ENCODE results near the gene NRG2. TPM values are rescaled to one million over a fixed set of nuclear protein-coding genes. Genes with fewer than 3 reads are reported as not detected.

NRG2 gene
- total and polyA plus RNA-seq, 2 of the 8 experiments (the other 6 are each of a cell fraction or from before 2014, with no cell fraction given): 0.27 to 0.54 TPM

- Histone ChIP-seq H3K4me1 (replicated peaks in 1 of 4; ENCODE audit: control insufficient read depth in 3 of 4, insufficient read depth in 4 of 4, low read length in 3 of 4) (no peaks in the 10 kb centered on the region), H3K9ac (replicated peaks in 1 of 4; ENCODE audit: extremely low read depth in 1 of 4, low read depth in 3 of 4, low read length in 3 of 4) (no peak overlapping the region), H4K91ac (replicated peaks; ENCODE audit: insufficient read length, low read length) (no peak overlapping the region), H3K56ac (replicated peaks; ENCODE audit: insufficient read length, low read depth, low read length) (no peak overlapping the region), H2BK15ac (ENCODE audit: low read length) (no peak overlapping the region), H2BK12ac (ENCODE audit: low read depth, low read length) (no peak overlapping the region), H4K20me1 (replicated peaks in 1 of 2; ENCODE audit: control insufficient read depth in 1 of 2, insufficient read depth in 2 of 2, low read length in 2 of 2) (peaks cover 0 to 2% of the 10 kb centered on the region in 2 experiments), H4K8ac (ENCODE audit: extremely low read depth, insufficient read depth, low read length) (no peak overlapping the region), H3K79me1 (ENCODE audit: low read depth, low read length) (no peaks in the 10 kb centered on the region), H3K79me2 (ENCODE audit: control insufficient read depth in 1 of 2, insufficient read depth in 2 of 2, low read length in 2 of 2) (no peaks in the 10 kb centered on the region), H3K4me3 (ENCODE audit: extremely low read depth in 1 of 4, insufficient read depth in 2 of 4, low read depth in 3 of 4, low read length in 4 of 4) (no peak overlapping the region), H3K18ac (ENCODE audit: extremely low read depth, low read length) (no peak overlapping the region), H3K23me2 (ENCODE audit: low read depth, low read length) (no peaks in the 10 kb centered on the region), H3K14ac (ENCODE audit: insufficient read length) (no peak overlapping the region), H3K27me3 (replicated peaks in 1 of 4; ENCODE audit: control insufficient read depth in 3 of 4, extremely low read depth in 1 of 4, insufficient read depth in 3 of 4, low read length in 3 of 4) (peaks cover 0 to 5% (median 0%) of the 10 kb centered on the region in 4 experiments; a peak in 1 of 7 replicates), H3K9me3 (ENCODE audit: insufficient read depth in 2 of 2, low read depth in 1 of 2, low read length in 1 of 2) (no peaks in the 10 kb centered on the region), H3K4ac (replicated peaks; ENCODE audit: insufficient read length, low read depth, low read length) (no peak overlapping the region), H4K5ac (ENCODE audit: insufficient read length, low read depth, low read length) (no peak overlapping the region), H3K36me3 (ENCODE audit: control insufficient read depth in 2 of 4, insufficient read depth in 4 of 4, low read length in 3 of 4) (no peaks in the 10 kb centered on the region), H3K27ac (ENCODE audit: low read depth, low read length) (no peak overlapping the region), H2BK120ac (replicated peaks; ENCODE audit: low read depth, low read length) (no peak overlapping the region), H2BK20ac (ENCODE audit: low read length) (no peak overlapping the region), H3K4me2 (ENCODE audit: insufficient read depth in 1 of 2, low read depth in 2 of 2, low read length in 2 of 2) (no peak overlapping the region), H2AFZ (ENCODE audit: low read length) (no peak overlapping the region), H2AK5ac (ENCODE audit: low read depth, low read length) (no peak overlapping the region), H2BK5ac (ENCODE audit: low read depth, low read length) (no peak overlapping the region), H3K23ac (ENCODE audit: insufficient read length) (no peak overlapping the region)
- CTCF ChIA-PET (ENCODE audit: partially characterized antibody): interaction anchor here (0.8 to 1.9 kb wide), 3 partner anchors 22 to 39 kb away, joined by 3 to 4 read pairs (median 3); partner anchors contain the start of gene NRG2
- POLR2A ChIA-PET (ENCODE audit: partially characterized antibody): no interaction called here
- DNase-seq (ENCODE audit: low read depth in 1 of 2, low spot score in 2 of 2) (no peak), FAIRE-seq (no peak)
- WGBS, 2 experiments (ENCODE audit: extremely low coverage in 1 of 2, insufficient coverage in 1 of 2, insufficient read length in 1 of 2, insufficient replicate concordance in 2 of 2, low coverage in 1 of 2, low lambda C conversion rate in 2 of 2, missing lambda C conversion rate in 1 of 2): 87% methylated on average over 2 of the region's 2 CpGs; no CpG with 5 or more reads in 1 of the 2 experiments
- TF ChIP-seq HDAC2 (IDR thresholded peaks at IDR 0.05; ENCODE audit: borderline replicate concordance in 1 of 2, low read depth in 2 of 2, low read length in 2 of 2) (no peak), ATF3 (IDR thresholded peaks at IDR 0.05; ENCODE audit: insufficient read depth, low read depth, low read length) (no peak), KDM1A (IDR thresholded peaks at IDR 0.05; ENCODE audit: borderline replicate concordance, low read length) (no peak), ASH2L (IDR thresholded peaks at IDR 0.05; ENCODE audit: low read length) (no peak), CTBP2 (IDR thresholded peaks at IDR 0.05; ENCODE audit: borderline replicate concordance, insufficient read depth, insufficient read length, low read length) (no peak), SRF (IDR thresholded peaks at IDR 0.05; ENCODE audit: low read depth, low read length) (no peak), POLR2A (IDR thresholded peaks at IDR 0.05; ENCODE audit: control extremely low read depth in 1 of 2, low read depth in 2 of 2, low read length in 2 of 2) (no peak), NRF1 (IDR thresholded peaks at IDR 0.05; ENCODE audit: low read depth, low read length) (no peak), SIRT6 (IDR thresholded peaks at IDR 0.05; ENCODE audit: low read length) (no peak), CBX8 (IDR thresholded peaks at IDR 0.05; ENCODE audit: borderline replicate concordance, low read depth, low read length) (no peak), RXRA (IDR thresholded peaks at IDR 0.05; ENCODE audit: insufficient read depth, low read depth, low read length) (no peak), MAFK (IDR thresholded peaks at IDR 0.05; ENCODE audit: low read depth, low read length) (no peak), CHD1 (IDR thresholded peaks at IDR 0.05; ENCODE audit: low read depth, low read length) (no peak), BACH1 (IDR thresholded peaks at IDR 0.05; ENCODE audit: low read length) (no peak), RFX5 (IDR thresholded peaks at IDR 0.05; ENCODE audit: borderline replicate concordance, low read depth, low read length) (no peak)
Measured at GRCh38 chr5:140004174-140004573, 38.9 kb downstream of the NRG2 start.

All from H1 (cell line).